Stimulated activated naive CD8-positive, alpha-beta T cell treated with anti-CD3 and anti-CD28 coated beads, Interleukin-15, Interleukin-2, amounts not matched to agents 100 ng/mL and 50 ng/mL, for 24 hours (primary cell): ENCODE results near the gene OR6A2.

Source experiments
- H3K27ac Mint-ChIP-seq: one replicate; pipeline ENCODE4 v1.8.0; 2021; ENCODE audit warnings: mild to moderate bottlenecking, mixed read lengths
- H3K27me3 Mint-ChIP-seq: one replicate; pipeline ENCODE4 v1.8.0; 2021; ENCODE audit warnings: mixed read lengths
- H3K36me3 Mint-ChIP-seq: one replicate; pipeline ENCODE4 v1.8.0; 2021; ENCODE audit warnings: low read depth, mixed read lengths
- H3K4me1 Mint-ChIP-seq: one replicate; pipeline ENCODE4 v1.8.0; 2021; ENCODE audit warnings: low read depth, mixed read lengths
- H3K4me3 Mint-ChIP-seq: one replicate; pipeline ENCODE4 v1.8.0; 2021; ENCODE audit warnings: mild to moderate bottlenecking, mixed read lengths
- H3K9me3 Mint-ChIP-seq: one replicate; pipeline ENCODE4 v1.8.0; 2021; ENCODE audit warnings: mixed read lengths

Gene OR6A2

DNA sequence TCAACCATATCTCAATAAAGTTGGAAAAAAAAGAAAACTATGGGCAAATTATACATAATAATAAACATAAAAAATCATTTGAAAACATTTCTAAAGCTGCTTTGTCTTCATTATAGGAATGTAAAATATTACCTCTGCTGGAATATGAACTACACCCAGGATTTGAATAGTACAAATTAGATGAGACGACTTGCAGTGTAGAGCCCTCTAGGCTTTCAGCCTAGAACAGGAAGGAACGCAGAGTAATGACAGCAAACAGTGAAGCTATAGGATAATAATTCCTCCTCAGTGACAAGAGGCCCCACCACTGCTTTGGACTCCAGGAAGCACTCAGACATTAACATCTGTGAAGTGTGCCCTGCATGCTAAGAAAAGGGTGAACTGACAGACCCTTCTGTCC, 8.9 kb downstream of the OR6A2 start:
- Mint-ChIP-seq H3K4me1 (no peaks in the 10 kb centered on the region), H3K4me3 (no peak overlapping the region), H3K36me3 (no peaks in the 10 kb centered on the region), H3K27me3 (peaks cover 22% of the 10 kb centered on the region), H3K27ac (no peak overlapping the region), H3K9me3 (no peaks in the 10 kb centered on the region)

DNA sequence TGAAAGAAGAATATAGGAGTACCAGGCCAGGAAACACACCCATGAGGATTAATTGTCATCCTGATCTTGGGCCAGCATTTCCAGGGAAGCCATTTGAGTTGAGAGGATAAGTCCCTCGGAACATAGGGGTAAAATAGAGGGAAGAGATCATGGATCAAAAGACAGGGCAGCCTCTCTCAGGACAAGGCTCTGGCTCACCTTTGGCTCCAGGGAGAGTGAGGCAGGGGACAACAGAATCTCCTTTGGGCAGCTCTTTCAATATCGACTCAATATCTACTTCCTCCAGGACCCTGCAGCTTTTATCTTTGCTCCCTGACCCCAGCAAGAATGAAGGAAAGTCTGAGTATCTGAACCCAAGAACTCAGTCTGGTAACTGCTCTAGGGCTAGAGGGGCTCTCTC, 16.8 kb downstream of the OR6A2 start, which contains the start of gene OR2AG1:
OR2AG1 (plus strand) TSS at position 301 of the 400 bp plus-strand sequence. CDS start 2,018 bp downstream, outside the sequence.
- H3K27ac Mint-ChIP-seq: no peak within 1 kb of the TSS
- no peaks in the 10 kb centered on the region for H3K36me3 Mint-ChIP-seq
- H3K27me3 Mint-ChIP-seq: peaks cover 26% of the 10 kb centered on the region
- H3K4me3 Mint-ChIP-seq: no peak within 1 kb of the TSS
- H3K4me1 Mint-ChIP-seq: no peaks in the 10 kb centered on the region
- no peaks in the 10 kb centered on the region for H3K9me3 Mint-ChIP-seq

DNA sequence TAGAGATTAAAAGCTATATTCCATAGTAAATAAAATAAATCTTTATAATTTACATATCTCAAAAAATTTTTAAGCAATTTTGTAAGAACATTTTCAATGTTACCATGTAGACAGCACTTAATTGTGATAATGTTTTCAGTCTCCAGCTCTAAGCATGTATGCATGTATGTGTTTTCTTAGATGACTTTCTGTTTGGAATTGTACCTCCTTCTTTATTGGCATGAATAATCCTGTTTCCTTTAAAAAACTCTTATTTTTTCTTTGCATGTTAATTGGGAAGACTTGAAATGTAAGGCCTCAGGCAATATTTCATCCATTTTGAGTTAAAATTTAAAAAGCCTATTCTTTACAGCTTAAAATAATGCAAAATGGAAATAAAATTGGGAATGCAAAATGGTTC, 18.7 kb downstream of the OR6A2 start:
- Mint-ChIP-seq H3K9me3 (no peaks in the 10 kb centered on the region), H3K36me3 (no peaks in the 10 kb centered on the region), H3K27ac (no peak overlapping the region), H3K27me3 (peaks cover 22% of the 10 kb centered on the region), H3K4me1 (no peaks in the 10 kb centered on the region), H3K4me3 (no peak overlapping the region)

DNA sequence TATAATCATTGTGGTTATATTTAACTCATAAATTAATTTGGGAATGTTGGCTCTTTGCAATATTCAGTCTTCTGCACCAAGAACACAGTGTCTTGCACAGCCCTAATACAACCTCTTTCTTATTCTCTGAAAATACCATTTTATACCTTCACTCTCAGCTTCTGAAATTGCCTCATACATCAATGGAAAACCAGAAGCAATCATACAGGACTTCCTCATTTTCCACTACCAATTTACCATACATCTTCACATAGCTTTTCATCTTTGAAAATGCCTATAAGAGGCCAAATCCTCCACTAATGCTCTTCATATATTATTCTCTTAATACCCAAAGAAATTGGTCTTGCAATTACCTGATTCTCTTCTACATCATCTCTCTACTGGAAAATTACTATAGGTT, 21.0 kb downstream of the OR6A2 start:
- Mint-ChIP-seq H3K4me3 (no peak overlapping the region), H3K4me1 (no peaks in the 10 kb centered on the region), H3K9me3 (no peaks in the 10 kb centered on the region), H3K27me3 (peaks cover 13% of the 10 kb centered on the region), H3K36me3 (no peaks in the 10 kb centered on the region), H3K27ac (no peak overlapping the region)

DNA sequence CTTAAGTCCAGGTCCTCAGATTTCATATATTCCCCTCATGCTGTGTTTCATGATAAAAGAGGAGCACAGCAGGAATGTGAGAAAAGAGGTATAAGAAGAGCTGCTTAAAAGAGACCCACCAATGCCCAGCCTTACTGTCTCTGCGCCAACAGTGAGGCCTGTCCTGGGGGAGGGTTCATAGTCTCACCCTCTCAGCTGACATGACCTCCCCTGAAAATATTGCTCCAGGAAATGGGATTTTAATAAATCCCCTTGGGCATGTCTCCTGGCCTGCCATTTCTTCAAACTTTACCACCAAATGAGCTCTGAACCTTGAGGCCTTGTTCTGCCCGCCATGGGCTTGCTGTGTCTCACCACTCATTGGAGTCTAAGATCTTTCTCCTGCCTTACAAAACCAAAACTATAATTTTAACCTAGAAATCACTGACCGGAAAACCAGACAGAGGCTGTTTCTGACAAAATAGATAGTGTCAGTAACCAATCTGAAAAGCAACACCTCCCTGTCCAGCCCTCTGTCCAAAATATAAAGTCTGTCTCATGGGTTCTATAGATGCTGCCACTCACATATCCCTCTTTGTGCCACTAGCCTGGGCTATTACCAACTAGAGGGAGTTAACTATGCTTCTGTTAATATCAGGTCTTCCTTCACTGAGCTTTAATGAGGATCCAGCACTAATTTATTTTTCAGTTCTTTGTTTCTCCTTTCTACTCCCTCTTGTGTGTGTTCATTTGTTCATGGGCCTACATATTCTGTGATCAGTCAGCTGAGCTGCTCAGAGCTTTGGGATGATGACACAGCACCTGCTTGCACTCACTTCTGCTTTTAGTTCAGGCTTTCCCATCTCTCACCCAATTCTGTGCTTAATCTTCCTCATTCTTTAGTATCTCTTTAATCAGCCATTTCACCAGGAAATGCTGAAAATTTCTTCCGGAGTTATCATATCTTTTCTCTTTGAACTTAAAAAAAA, 27.3 kb downstream of the OR6A2 start, which contains the start of gene OR2AG2:
OR2AG2 (minus strand) TSS at position 51 of the 968 bp plus-strand sequence. CDS start 3,019 bp downstream, outside the sequence.
- Mint-ChIP-seq H3K4me1 (peaks cover 5% of the 10 kb centered on the region), H3K36me3 (no peaks in the 10 kb centered on the region), H3K9me3 (no peaks in the 10 kb centered on the region), H3K4me3 (no peak within 1 kb of the TSS), H3K27me3 (no peaks in the 10 kb centered on the region), H3K27ac (peak within 1 kb of the TSS; percentile 5)

DNA sequence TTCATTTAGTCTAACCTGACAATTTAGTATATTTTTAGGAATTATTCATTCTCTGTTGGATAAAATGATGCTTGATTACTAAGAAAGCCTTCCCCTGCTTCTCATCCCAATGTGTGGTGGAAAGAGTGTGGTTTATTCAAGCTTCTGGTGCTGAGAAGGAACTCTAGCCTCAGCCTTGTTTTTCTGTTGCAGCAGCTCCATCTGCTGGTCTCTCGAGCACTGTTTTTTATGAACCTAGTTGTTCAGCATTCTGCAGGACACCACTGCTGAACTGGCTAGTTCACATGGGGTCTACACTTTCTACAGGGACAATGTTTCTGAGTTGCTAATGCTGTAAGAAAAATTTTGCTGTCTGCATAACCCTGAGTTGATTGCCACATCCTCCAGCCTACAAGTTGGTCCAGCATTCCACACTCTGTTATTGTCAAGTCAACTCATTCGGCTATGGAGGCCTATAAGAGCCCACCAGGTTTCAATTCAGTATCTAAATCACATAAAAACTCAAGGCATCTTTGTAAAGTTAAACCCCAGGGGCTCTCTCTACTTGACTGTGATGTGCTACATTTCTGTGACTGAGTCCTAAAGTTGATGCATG, 42.0 kb downstream of the OR6A2 start:
- H3K4me3 Mint-ChIP-seq: no peak overlapping the region
- H3K4me1 Mint-ChIP-seq: peaks cover 4% of the 10 kb centered on the region
- no peak overlapping the region for H3K27ac Mint-ChIP-seq
- no peaks in the 10 kb centered on the region for H3K36me3 Mint-ChIP-seq
- peaks cover 5% of the 10 kb centered on the region for H3K27me3 Mint-ChIP-seq
- no peaks in the 10 kb centered on the region for H3K9me3 Mint-ChIP-seq

DNA sequence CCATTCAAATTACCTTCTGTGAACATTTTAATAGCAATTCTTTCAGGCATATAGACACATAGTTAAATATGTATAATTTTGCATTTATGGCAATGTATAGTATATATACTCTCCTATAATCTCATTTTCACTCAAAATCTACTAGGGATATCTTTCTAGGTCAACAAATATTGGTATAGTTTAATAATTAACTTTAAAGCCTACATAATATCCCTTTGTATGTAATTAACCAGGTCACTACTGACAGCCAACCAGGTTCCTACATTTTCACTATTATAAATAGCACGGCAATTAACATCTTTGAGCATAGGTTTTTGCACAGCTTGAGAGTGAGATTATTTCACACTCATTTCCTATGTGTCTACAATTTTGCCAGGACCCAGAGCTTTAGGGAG, 43.5 kb downstream of the OR6A2 start:
- H3K36me3 Mint-ChIP-seq: no peaks in the 10 kb centered on the region
- H3K4me3 Mint-ChIP-seq: no peak overlapping the region
- H3K27me3 Mint-ChIP-seq: no peaks in the 10 kb centered on the region
- peaks cover 4% of the 10 kb centered on the region for H3K4me1 Mint-ChIP-seq
- H3K9me3 Mint-ChIP-seq: no peaks in the 10 kb centered on the region
- H3K27ac Mint-ChIP-seq: no peak overlapping the region

DNA sequence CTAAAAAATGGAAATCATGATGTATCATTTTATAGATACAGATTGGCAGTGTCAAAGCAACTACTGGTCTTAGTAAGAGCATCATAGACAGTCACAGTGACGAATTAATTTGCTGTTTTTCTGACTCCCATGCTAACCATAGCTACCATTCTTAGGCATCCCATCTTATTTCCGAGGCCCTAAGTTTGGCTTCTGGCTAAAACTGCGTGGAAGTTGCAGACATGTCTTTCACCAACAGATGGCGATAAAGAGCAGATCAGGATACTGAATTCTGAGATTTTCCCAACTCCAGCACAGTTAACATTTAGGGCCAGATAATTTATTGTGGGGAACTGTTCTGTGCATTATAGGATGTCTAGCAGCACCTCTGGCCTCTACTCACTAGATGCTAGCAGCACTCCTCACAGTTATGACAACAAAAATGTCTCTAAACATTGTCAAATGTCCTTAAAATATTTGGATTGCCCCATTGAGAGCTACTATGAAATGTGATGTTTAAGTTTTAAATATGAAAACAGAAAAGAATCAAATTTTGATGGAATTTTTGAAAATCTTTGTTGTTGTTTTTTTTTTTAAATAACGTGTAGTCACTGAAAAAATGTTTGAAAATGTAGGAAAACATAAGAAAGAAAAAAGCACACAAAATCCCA, 44.1 kb downstream of the OR6A2 start:
- Mint-ChIP-seq H3K4me1 (peaks cover 4% of the 10 kb centered on the region), H3K4me3 (no peak overlapping the region), H3K9me3 (no peaks in the 10 kb centered on the region), H3K36me3 (no peaks in the 10 kb centered on the region), H3K27ac (no peak overlapping the region), H3K27me3 (no peaks in the 10 kb centered on the region)

DNA sequence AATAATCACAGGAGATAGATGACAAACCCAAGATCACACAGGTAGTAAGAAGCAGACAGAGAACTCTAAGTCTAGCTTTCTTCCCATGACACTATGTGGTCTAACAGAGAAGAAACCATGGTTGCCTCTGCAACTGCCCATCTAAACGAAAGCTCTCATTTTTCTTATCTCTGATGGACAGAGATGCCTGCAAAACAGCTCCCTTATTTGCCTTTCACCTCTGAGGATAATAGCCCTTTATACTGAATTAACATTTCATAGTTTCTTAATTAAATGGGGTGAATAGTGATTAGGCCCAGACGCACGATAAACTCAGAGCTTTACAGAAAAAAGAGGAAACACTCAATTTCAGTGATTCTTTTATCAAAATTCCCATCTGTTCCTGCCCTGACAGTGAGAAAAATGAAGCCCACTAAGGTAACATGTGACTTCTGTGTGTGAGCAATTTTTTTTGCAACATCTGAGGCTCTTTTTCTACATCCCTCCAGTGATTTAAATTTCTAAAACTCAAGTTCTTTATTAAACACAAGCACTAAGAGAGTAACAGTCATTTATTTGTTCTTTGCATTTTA, 52.3 kb downstream of the OR6A2 start:
- Mint-ChIP-seq H3K36me3 (no peaks in the 10 kb centered on the region), H3K9me3 (no peaks in the 10 kb centered on the region), H3K4me3 (no peak overlapping the region), H3K27ac (no peak overlapping the region), H3K27me3 (no peaks in the 10 kb centered on the region), H3K4me1 (peaks cover 16% of the 10 kb centered on the region)

DNA sequence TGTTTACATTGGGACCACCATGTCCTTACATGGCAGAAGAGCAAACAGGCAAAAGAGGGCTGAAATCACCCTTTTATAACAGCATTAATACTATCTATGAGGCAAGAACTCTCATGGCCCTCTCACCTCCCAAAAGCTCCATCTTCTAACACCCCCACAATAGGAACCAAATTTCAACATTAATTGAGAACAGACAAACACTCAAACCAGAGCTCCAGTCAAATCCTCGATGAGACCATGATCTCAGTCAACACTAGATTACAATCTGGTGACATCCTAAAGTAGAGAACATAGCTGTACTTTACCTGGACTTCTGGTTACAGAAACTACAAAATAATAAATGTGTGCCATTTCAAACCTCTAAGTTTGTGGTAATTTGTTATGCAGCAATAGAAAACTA, 52.9 kb downstream of the OR6A2 start:
- H3K4me3 Mint-ChIP-seq: no peak overlapping the region
- no peaks in the 10 kb centered on the region for H3K9me3 Mint-ChIP-seq
- peaks cover 21% of the 10 kb centered on the region for H3K4me1 Mint-ChIP-seq
- no peaks in the 10 kb centered on the region for H3K27me3 Mint-ChIP-seq
- no peaks in the 10 kb centered on the region for H3K36me3 Mint-ChIP-seq
- no peak overlapping the region for H3K27ac Mint-ChIP-seq

DNA sequence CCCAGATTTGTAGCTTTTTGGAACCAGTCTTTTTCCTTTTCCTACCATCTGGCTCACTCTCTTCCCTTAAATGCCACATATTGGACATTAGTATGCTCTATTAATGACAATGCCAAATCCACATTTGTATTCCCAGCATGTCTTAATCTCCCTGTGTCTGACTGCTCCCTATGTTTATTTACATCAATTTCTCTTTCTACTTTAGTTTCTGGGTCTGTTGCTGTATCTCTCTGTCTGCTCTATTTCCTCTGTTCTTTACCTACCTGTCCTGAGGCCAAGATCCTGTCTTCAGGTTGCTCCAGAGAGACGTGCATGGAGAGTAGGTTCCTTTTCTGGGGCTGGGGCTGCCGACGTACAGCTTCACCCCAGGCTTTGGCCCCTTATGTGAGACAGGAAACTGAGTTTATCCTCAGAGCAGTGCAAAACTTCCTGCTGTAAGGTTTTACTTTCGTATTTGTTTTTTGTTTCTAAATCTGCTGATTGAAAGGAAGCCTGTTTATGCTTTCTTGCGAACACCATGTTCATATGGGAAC, 53.3 kb downstream of the OR6A2 start:
- H3K4me3 Mint-ChIP-seq: no peak overlapping the region
- H3K4me1 Mint-ChIP-seq: peaks cover 24% of the 10 kb centered on the region
- H3K27ac Mint-ChIP-seq: no peak overlapping the region
- H3K27me3 Mint-ChIP-seq: no peaks in the 10 kb centered on the region
- H3K36me3 Mint-ChIP-seq: peaks cover under 1% of the 10 kb centered on the region
- H3K9me3 Mint-ChIP-seq: no peaks in the 10 kb centered on the region

DNA sequence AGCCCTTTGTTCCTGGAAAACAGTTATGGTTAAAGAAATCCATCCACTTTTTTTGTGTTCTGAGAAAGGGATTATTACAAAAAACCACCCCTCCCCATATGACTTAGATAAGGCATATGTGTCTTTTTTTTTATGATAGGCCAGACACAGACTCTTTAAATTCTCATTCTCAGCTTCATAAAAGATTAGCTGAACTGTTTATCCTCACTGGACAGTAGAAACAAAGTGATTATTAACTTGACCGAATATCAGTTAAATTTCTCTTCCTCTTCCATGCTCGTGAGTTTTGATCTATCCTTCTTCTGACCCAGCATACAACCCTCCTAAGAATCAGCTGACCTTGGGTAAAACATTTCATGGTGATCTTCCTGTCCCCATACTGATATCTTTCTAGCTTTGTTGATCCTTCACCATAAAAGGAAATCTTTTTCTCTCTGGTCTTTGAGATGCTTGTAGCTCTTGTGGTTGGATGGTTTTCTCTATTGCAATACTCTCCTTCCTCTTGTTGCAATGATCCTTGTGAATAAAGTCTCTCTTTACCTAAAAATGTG, 53.9 kb downstream of the OR6A2 start:
- Mint-ChIP-seq H3K4me3 (no peak overlapping the region), H3K36me3 (peaks cover 4% of the 10 kb centered on the region), H3K27me3 (no peaks in the 10 kb centered on the region), H3K9me3 (no peaks in the 10 kb centered on the region), H3K27ac (no peak overlapping the region), H3K4me1 (peaks cover 28% of the 10 kb centered on the region)

DNA sequence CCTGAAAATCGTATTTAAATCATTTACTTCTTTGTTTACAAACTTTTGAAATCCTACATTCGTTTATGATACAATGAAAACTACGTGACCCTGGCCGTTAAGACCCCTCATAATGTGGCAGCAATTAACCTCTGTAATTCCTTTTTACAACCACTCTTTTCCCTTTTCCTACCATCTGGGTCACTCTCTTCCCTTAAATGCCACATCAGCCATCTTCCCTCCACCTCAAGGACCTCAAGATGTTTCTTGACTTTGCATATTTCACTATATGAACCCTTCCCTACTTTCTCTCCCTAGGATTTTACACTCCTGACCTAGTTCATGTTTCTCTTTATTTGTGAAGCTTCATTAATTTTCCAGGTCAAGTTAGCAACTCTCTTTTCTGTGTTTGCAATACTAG, 54.5 kb downstream of the OR6A2 start:
- Mint-ChIP-seq H3K4me1 (peaks cover 31% of the 10 kb centered on the region), H3K36me3 (peaks cover 4% of the 10 kb centered on the region), H3K27ac (no peak overlapping the region), H3K9me3 (no peaks in the 10 kb centered on the region), H3K4me3 (no peak overlapping the region), H3K27me3 (no peaks in the 10 kb centered on the region)

DNA sequence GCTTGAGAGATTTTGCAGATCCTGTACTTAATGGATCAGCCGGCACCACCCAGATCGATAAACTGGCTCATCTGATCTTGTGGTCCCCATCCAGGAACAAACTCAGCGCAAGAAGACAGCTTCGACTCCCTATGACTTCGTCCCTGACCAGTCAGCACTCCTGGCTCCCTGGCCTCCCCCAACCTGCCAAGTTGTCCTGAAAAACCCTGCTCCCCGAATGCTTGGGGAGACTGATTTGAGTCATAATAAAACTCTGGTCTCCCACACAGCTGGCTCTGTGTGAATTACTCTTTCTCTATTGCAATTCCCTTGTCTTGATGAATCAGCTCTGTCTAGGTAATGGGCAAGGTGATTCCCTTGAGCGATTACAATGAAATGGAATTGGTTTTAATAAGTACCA, 57.2 kb downstream of the OR6A2 start:
- Mint-ChIP-seq H3K9me3 (no peaks in the 10 kb centered on the region), H3K36me3 (peaks cover 17% of the 10 kb centered on the region), H3K4me1 (peaks cover 56% of the 10 kb centered on the region), H3K27ac (peak overlapping the region; percentile 65), H3K27me3 (no peaks in the 10 kb centered on the region), H3K4me3 (no peak overlapping the region)
